ENCODE measurements around the gene PTPN11. TPM values are rescaled to one million over a fixed set of nuclear protein-coding genes. Genes with fewer than 3 reads are reported as not detected.
"Not testable (repeated sequence)": the region's sequence is repeated elsewhere in the genome, so short reads cannot be mapped to it uniquely, and the experiment has no call there.

The PTPN11 gene
- polyA plus RNA-seq, 1 donor (not counting 4 experiments of a cell fraction or from before 2014, with no cell fraction given), result 95.3 TPM

- Histone ChIP-seq H3K9ac (ENCODE audit: control insufficient read depth, extremely low read depth, insufficient read depth, low read length) (no peak overlapping the region), H3K4me3 (ENCODE audit: control insufficient read depth in 2 of 3, extremely low read depth in 1 of 3, insufficient read depth in 2 of 3, low read depth in 1 of 3, low read length in 3 of 3) (no peak overlapping the region), H3K9me1 (ENCODE audit: control insufficient read depth, extremely low read depth, insufficient read depth, low read length) (no peaks in the 10 kb centered on the region), H3K79me2 (ENCODE audit: control insufficient read depth, insufficient read depth, low read length) (no peaks in the 10 kb centered on the region), H4K20me1 (ENCODE audit: control insufficient read depth, extremely low read depth, insufficient read depth, low read length) (no peaks in the 10 kb centered on the region), H2AFZ (ENCODE audit: control insufficient read depth, low read length) (no peak overlapping the region), H3K4me2 (ENCODE audit: control insufficient read depth, extremely low read depth, insufficient read depth, low read depth, low read length) (no peak overlapping the region), H3K9me3 (ENCODE audit: control insufficient read depth, low read depth, low read length) (no peaks in the 10 kb centered on the region), H3K27ac (ENCODE audit: control insufficient read depth, insufficient read depth, low read length) (no peak overlapping the region), H3K27me3 (ENCODE audit: control insufficient read depth, extremely low read depth, insufficient read depth, low read length) (no peaks in the 10 kb centered on the region), H3K36me3 (ENCODE audit: control insufficient read depth in 2 of 2, extremely low read depth in 1 of 2, insufficient read depth in 2 of 2, low read length in 2 of 2) (no peaks in the 10 kb centered on the region), H3K4me1 (ENCODE audit: control insufficient read depth, extremely low read depth, insufficient read depth, low read length) (no peaks in the 10 kb centered on the region)
- dilution Hi-C loops (cut with MboI; ENCODE audit: extremely low pct_ligation_motif_present, low sequenced_read_pairs), result no loop called here
- FAIRE-seq, result no peak
- no peak for TF ChIP-seq EZH2 (IDR thresholded peaks at IDR 0.05; ENCODE audit: low read length)
- TF ChIP-seq, protein P1, sequence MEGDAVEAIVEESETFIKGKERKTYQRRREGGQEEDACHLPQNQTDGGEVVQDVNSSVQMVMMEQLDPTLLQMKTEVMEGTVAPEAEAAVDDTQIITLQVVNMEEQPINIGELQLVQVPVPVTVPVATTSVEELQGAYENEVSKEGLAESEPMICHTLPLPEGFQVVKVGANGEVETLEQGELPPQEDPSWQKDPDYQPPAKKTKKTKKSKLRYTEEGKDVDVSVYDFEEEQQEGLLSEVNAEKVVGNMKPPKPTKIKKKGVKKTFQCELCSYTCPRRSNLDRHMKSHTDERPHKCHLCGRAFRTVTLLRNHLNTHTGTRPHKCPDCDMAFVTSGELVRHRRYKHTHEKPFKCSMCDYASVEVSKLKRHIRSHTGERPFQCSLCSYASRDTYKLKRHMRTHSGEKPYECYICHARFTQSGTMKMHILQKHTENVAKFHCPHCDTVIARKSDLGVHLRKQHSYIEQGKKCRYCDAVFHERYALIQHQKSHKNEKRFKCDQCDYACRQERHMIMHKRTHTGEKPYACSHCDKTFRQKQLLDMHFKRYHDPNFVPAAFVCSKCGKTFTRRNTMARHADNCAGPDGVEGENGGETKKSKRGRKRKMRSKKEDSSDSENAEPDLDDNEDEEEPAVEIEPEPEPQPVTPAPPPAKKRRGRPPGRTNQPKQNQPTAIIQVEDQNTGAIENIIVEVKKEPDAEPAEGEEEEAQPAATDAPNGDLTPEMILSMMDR (optimal IDR thresholded peaks at IDR 0.05 in 1 of 3, IDR thresholded peaks at IDR 0.05 in 1 of 3, conservative IDR thresholded peaks at IDR 0.05 in 1 of 3; ENCODE audit: extremely low read depth in 1 of 3, insufficient read depth in 2 of 3, low read length in 3 of 3), result no peak
- no peak for DNase-seq (ENCODE audit: low read depth, low spot score)
These were observed 99.6 kb downstream of the PTPN11 start for GRCh38 chr12:112518365-112518735.

DNA sequence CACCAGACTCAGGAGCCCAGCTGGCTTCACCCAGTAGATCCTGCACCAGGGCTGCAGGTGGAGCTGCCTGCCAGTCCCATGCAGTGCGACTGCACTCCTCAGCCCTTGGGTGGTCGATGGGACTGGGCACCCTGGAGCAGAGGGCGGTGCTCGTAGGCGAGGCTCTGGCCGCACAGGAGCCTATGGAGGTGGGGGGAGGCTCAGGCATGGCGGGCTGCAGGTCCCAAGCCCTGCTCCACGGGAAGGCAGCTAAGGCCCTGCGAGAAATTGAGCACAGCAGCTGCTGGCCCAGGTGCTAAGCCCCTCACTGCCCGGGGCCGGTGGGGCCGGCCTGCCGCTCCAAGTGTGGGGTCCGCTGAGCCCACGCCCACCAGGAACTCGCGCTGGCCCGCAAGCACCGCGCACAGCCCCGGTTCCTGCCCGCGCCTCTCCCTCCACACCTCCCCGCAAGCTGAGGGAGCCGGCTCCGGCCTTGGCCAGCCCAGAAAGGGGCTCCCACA lies 101.1 kb downstream of the PTPN11 start:
- H3K4me2 ChIP-seq (ENCODE audit: control insufficient read depth, extremely low read depth, insufficient read depth, low read depth, low read length); H3K9me3 ChIP-seq (ENCODE audit: control insufficient read depth, low read depth, low read length); H4K20me1 ChIP-seq (ENCODE audit: control insufficient read depth, extremely low read depth, insufficient read depth, low read length); H3K4me3 ChIP-seq (ENCODE audit: control insufficient read depth in 2 of 3, extremely low read depth in 1 of 3, insufficient read depth in 2 of 3, low read depth in 1 of 3, low read length in 3 of 3); H3K9ac ChIP-seq (ENCODE audit: control insufficient read depth, extremely low read depth, insufficient read depth, low read length); H3K36me3 ChIP-seq (ENCODE audit: control insufficient read depth in 2 of 2, extremely low read depth in 1 of 2, insufficient read depth in 2 of 2, low read length in 2 of 2); H3K9me1 ChIP-seq (ENCODE audit: control insufficient read depth, extremely low read depth, insufficient read depth, low read length); H2AFZ ChIP-seq (ENCODE audit: control insufficient read depth, low read length); DNase-seq (ENCODE audit: low read depth, low spot score); H3K27ac ChIP-seq (ENCODE audit: control insufficient read depth, insufficient read depth, low read length); H3K27me3 ChIP-seq (ENCODE audit: control insufficient read depth, extremely low read depth, insufficient read depth, low read length); FAIRE-seq; dilution Hi-C loops (cut with MboI; ENCODE audit: extremely low pct_ligation_motif_present, low sequenced_read_pairs); H3K4me1 ChIP-seq (ENCODE audit: control insufficient read depth, extremely low read depth, insufficient read depth, low read length); H3K79me2 ChIP-seq (ENCODE audit: control insufficient read depth, insufficient read depth, low read length): not testable (repeated sequence)

GRCh38 chr12:112523856-112524255 lies 105.1 kb downstream of the PTPN11 start:
- dilution Hi-C loops (cut with MboI; ENCODE audit: extremely low pct_ligation_motif_present, low sequenced_read_pairs), result no loop called here
- FAIRE-seq, result no peak
- no peak for DNase-seq (ENCODE audit: low read depth, low spot score)

More at GRCh38 chr12:112523856-112524255, 105.1 kb downstream of the PTPN11 start:
- H4K20me1 ChIP-seq (ENCODE audit: control insufficient read depth, extremely low read depth, insufficient read depth, low read length), result no peaks in the 10 kb centered on the region
- no peak overlapping the region for H3K4me3 ChIP-seq (ENCODE audit: control insufficient read depth in 2 of 3, extremely low read depth in 1 of 3, insufficient read depth in 2 of 3, low read depth in 1 of 3, low read length in 3 of 3)
- TF ChIP-seq, protein P1 (optimal IDR thresholded peaks at IDR 0.05 in 1 of 3, IDR thresholded peaks at IDR 0.05 in 1 of 3, conservative IDR thresholded peaks at IDR 0.05 in 1 of 3; ENCODE audit: extremely low read depth in 1 of 3, insufficient read depth in 2 of 3, low read length in 3 of 3), result no peak
- TF ChIP-seq EZH2 (IDR thresholded peaks at IDR 0.05; ENCODE audit: low read length), result no peak
- H3K27ac ChIP-seq (ENCODE audit: control insufficient read depth, insufficient read depth, low read length), result no peak overlapping the region
- no peak overlapping the region for H3K4me2 ChIP-seq (ENCODE audit: control insufficient read depth, extremely low read depth, insufficient read depth, low read depth, low read length)
- no peaks in the 10 kb centered on the region for H3K27me3 ChIP-seq (ENCODE audit: control insufficient read depth, extremely low read depth, insufficient read depth, low read length)
- H3K9me3 ChIP-seq (ENCODE audit: control insufficient read depth, low read depth, low read length), result no peaks in the 10 kb centered on the region
- no peaks in the 10 kb centered on the region for H3K9me1 ChIP-seq (ENCODE audit: control insufficient read depth, extremely low read depth, insufficient read depth, low read length)
- no peak overlapping the region for H2AFZ ChIP-seq (ENCODE audit: control insufficient read depth, low read length)
- no peak overlapping the region for H3K9ac ChIP-seq (ENCODE audit: control insufficient read depth, extremely low read depth, insufficient read depth, low read length)
- H3K79me2 ChIP-seq (ENCODE audit: control insufficient read depth, insufficient read depth, low read length), result no peaks in the 10 kb centered on the region
- no peaks in the 10 kb centered on the region for H3K36me3 ChIP-seq (ENCODE audit: control insufficient read depth in 2 of 2, extremely low read depth in 1 of 2, insufficient read depth in 2 of 2, low read length in 2 of 2)
- H3K4me1 ChIP-seq (ENCODE audit: control insufficient read depth, extremely low read depth, insufficient read depth, low read length), result peaks cover 7% of the 10 kb centered on the region
